Panc1 (cell line): ENCODE results near the gene CLDN3. TPM values are rescaled to one million over a fixed set of nuclear protein-coding genes. Genes with fewer than 3 reads are reported as not detected.
A peak's percentile ranks its signal among the peaks of the same experiment; 100 is the strongest.

Source experiments
- ATAC-seq: fragments of 200-7000 bp; cut with Tn5 transposase; 2 replicates; pipeline ENCODE4 v1.9.1; 2020; ENCODE audit warnings: mild to moderate bottlenecking, moderate library complexity
- BruUV-seq: library from RNA; stranded (reverse); fragments of 400-500 nt; replicated peaks from 2 replicates; lab custom pipeline; 2021; lab: Mats Ljungman, UMichigan
- CTCF ChIA-PET: fragments of 300-600 bp; sonication (Branson Sonifier 250); formaldehyde crosslinking; loops from one replicate; lab custom pipeline; 2022; ENCODE audit warnings: antibody characterized with exemption; lab: Charles Lee
- POLR2A ChIA-PET: fragments of 300-600 bp; sonication (Branson Sonifier 250); formaldehyde crosslinking; loops from one replicate; lab custom pipeline; 2022; ENCODE audit warnings: antibody characterized with exemption; lab: Charles Lee
- DNase-seq: peaks from one replicate; pipeline ENCODE4 v3.0.0-alpha.2; 2010; ENCODE audit warnings: low read depth, low spot score
- H3K27ac ChIP-seq: 2 replicates; pipeline ENCODE4 v1.5.1; 2011; ENCODE audit warnings: mild to moderate bottlenecking, low read length, inconsistent platforms
- H3K27me3 ChIP-seq: fragments of 200-500 bp; sonication (Bioruptor generic); 2 replicates; pipeline ENCODE4 v1.6.0; 2014; ENCODE audit warnings: low read length, inconsistent platforms; ENCODE audit not compliant: control insufficient read depth, insufficient read depth
- H3K36me3 ChIP-seq: fragments of 200-500 bp; sonication (Bioruptor generic); 2 replicates; pipeline ENCODE4 v1.5.1; 2014; ENCODE audit warnings: inconsistent platforms, mild to moderate bottlenecking, low read length, moderate library complexity; ENCODE audit not compliant: control insufficient read depth, insufficient read depth
- H3K4me1 ChIP-seq: 2 replicates; pipeline ENCODE4 v1.5.1; 2011; ENCODE audit warnings: inconsistent platforms, mild to moderate bottlenecking, low read length, moderate library complexity; ENCODE audit not compliant: control insufficient read depth, insufficient read depth
- H3K4me3 ChIP-seq, 2 experiments: 2 replicates each; pipeline ENCODE4 v1.5.1; 2011 to 2012; ENCODE audit warnings: low read depth in 2 of 2, low read length in 2 of 2, mild to moderate bottlenecking in 2 of 2, inconsistent platforms in 1 of 2, moderate library complexity in 1 of 2
- H3K9me3 ChIP-seq: fragments of 200-500 bp; sonication (Bioruptor generic); 2 replicates; pipeline ENCODE4 v1.5.1; 2014; ENCODE audit warnings: low read depth, mild to moderate bottlenecking, inconsistent platforms, low read length, moderate library complexity; ENCODE audit not compliant: control insufficient read depth, insufficient read depth
- POLR2AphosphoS5 ChIP-seq: IDR thresholded peaks from 2 replicates; pipeline ENCODE4 v1.6.1; 2012; ENCODE audit warnings: mild to moderate bottlenecking, low read depth, low read length, moderate library complexity
- SIN3A ChIP-seq: IDR thresholded peaks from 2 replicates; pipeline ENCODE4 v1.6.1; 2012; ENCODE audit warnings: low read depth, mild to moderate bottlenecking, low read length, moderate library complexity, borderline replicate concordance; ENCODE audit not compliant: insufficient read depth
- TCF7L2 ChIP-seq: IDR thresholded peaks from 2 replicates; pipeline ENCODE4 v1.6.1; 2011; ENCODE audit warnings: mild to moderate bottlenecking, low read depth, low read length, inconsistent platforms
- in situ Hi-C: cut with HindIII; loops from 2 replicates; pipeline ENCODE4 v1.10.0; 2016; ENCODE audit warnings: low sequenced_read_pairs, low pct_unique_long_range_greater_than_20kb
- intact Hi-C: fragments of 100-400 bp; cut with micrococcal nuclease; formaldehyde crosslinking; loops from one replicate; pipeline ENCODE4 v1.10.0; 2022; ENCODE audit not compliant: unreplicated experiment
- total RNA-seq: library from RNA; stranded (reverse); gene quantifications from one replicate; pipeline ENCODE4 v1.2.1, GENCODE V29; 2021; ENCODE audit not compliant: unreplicated experiment
- TF ChIP-seq, protein P1 (sequence below): fragments of 450-650 bp; IDR thresholded peaks from 2 replicates; pipeline ENCODE4 v1.5.1; 2017; ENCODE audit warnings: mild to moderate bottlenecking
- TF ChIP-seq, protein P2 (sequence below), 2 experiments: IDR thresholded peaks; 2 replicates each; pipeline ENCODE4 v1.6.1; 2011 to 2012; ENCODE audit warnings: low read depth in 2 of 2, control low read depth in 1 of 2, low read length in 1 of 2, mild to moderate bottlenecking in 1 of 2, moderate library complexity in 1 of 2; ENCODE audit not compliant: insufficient read depth in 1 of 2

The CLDN3 gene
- total RNA-seq, 1 experiment from 2014 or later = 16.8 TPM

DNA sequence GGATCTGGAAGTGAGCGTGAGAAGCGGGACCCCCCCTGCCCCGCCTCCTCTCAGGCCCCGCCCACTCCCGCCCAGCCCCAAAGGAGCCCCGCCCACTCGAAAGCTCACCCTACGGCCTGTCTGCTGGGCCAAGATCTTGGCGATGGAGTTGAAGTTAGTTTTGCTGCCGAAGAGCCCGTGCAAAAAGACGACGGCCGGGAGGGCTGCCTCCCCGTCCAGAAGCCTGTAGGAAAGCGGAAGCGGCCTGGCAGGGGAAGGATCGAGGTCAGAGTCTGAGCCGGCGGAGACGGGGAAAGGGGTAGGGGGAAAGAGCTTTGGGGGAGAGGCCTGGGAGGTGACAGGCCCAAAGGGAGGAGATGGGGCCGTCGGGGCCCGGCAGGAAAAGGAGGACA lies 31.9 kb downstream of the CLDN3 start:
- intact Hi-C loops = no loop called here
- no TSS peak for BruUV-seq
- no peak for DNase-seq

DNA sequence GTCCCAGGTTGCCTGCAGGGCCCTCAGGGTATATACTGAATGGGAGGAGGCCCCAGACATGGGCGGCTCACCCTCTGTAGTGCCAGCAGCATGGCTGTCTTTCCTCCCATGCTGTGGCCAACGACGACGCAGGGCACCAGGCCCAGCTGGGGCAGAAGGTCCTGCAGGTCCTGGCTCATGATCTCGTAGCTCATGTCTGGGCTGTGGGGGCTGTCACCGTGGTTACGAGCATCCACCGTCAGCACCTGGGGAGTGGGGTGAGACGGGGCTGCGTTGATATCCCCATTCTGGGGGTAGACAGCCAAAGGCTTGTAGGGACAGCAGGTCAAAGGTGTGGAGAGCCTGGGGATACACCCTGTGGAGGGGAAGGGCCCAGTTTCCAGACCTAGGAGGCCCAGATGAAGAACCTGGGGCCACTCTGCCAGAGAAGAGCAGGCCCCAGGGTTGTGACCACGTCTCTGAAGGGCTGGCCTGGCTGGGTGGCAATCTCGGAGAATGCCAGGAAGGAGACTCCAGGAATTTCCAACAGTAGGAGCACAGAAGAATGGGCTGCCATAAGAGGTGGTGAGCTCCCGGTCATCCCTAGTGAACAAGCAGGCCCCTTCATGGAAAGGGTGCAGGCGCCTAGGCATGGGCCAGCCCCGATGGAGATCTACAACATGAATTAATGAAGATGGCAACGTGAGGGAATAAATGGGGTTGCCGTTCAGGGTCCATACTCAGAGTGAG lies 32.4 kb downstream of the CLDN3 start:
- ChIA-PET POLR2A (interaction anchor here (0.5 to 1.6 kb wide), 4 partner anchors 95 to 662 kb away, joined by 3 to 13 read pairs (median 6); no protein-coding TSS in a partner anchor), CTCF (no interaction called here)
- intact Hi-C loops = no loop called here
- H3K4me3 ChIP-seq = peak overlapping the region; percentile 78 to 93
- no TSS peak for BruUV-seq
- H3K4me1 ChIP-seq = peaks cover 53% of the 10 kb centered on the region
- peaks cover 5% of the 10 kb centered on the region; the same call in 1 of the 2 replicates for H3K36me3 ChIP-seq
- no peaks in the 10 kb centered on the region for H3K27me3 ChIP-seq
- DNase-seq (no peak), ATAC-seq (no peak)
- H3K9me3 ChIP-seq = no peaks in the 10 kb centered on the region
- TF ChIP-seq POLR2AphosphoS5 = no peak; the same call in 1 of the 2 replicates
- TF ChIP-seq, protein P1, sequence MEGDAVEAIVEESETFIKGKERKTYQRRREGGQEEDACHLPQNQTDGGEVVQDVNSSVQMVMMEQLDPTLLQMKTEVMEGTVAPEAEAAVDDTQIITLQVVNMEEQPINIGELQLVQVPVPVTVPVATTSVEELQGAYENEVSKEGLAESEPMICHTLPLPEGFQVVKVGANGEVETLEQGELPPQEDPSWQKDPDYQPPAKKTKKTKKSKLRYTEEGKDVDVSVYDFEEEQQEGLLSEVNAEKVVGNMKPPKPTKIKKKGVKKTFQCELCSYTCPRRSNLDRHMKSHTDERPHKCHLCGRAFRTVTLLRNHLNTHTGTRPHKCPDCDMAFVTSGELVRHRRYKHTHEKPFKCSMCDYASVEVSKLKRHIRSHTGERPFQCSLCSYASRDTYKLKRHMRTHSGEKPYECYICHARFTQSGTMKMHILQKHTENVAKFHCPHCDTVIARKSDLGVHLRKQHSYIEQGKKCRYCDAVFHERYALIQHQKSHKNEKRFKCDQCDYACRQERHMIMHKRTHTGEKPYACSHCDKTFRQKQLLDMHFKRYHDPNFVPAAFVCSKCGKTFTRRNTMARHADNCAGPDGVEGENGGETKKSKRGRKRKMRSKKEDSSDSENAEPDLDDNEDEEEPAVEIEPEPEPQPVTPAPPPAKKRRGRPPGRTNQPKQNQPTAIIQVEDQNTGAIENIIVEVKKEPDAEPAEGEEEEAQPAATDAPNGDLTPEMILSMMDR = no peak
- TF ChIP-seq, protein P2, sequence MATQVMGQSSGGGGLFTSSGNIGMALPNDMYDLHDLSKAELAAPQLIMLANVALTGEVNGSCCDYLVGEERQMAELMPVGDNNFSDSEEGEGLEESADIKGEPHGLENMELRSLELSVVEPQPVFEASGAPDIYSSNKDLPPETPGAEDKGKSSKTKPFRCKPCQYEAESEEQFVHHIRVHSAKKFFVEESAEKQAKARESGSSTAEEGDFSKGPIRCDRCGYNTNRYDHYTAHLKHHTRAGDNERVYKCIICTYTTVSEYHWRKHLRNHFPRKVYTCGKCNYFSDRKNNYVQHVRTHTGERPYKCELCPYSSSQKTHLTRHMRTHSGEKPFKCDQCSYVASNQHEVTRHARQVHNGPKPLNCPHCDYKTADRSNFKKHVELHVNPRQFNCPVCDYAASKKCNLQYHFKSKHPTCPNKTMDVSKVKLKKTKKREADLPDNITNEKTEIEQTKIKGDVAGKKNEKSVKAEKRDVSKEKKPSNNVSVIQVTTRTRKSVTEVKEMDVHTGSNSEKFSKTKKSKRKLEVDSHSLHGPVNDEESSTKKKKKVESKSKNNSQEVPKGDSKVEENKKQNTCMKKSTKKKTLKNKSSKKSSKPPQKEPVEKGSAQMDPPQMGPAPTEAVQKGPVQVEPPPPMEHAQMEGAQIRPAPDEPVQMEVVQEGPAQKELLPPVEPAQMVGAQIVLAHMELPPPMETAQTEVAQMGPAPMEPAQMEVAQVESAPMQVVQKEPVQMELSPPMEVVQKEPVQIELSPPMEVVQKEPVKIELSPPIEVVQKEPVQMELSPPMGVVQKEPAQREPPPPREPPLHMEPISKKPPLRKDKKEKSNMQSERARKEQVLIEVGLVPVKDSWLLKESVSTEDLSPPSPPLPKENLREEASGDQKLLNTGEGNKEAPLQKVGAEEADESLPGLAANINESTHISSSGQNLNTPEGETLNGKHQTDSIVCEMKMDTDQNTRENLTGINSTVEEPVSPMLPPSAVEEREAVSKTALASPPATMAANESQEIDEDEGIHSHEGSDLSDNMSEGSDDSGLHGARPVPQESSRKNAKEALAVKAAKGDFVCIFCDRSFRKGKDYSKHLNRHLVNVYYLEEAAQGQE (IDR thresholded peaks at IDR 0.05; ENCODE audit: insufficient read depth in 1 of 2, low read depth in 2 of 2, low read length in 1 of 2) = no peak
- TF ChIP-seq SIN3A = no peak
- no peak for TF ChIP-seq TCF7L2
- in situ Hi-C loops = no loop called here
- peak overlapping the region; percentile 93 for H3K27ac ChIP-seq

More for the DNA sequence above, 31.9 kb downstream of the CLDN3 start:
- ChIA-PET CTCF (interaction anchor here (0.5 to 0.6 kb wide), 3 partner anchors 57 to 558 kb away, joined by 3 to 4 read pairs (median 4); no protein-coding TSS in a partner anchor), POLR2A (interaction anchor here (0.5 to 1.6 kb wide), 8 partner anchors 24 to 455 kb away, joined by 3 to 13 read pairs (median 6); no protein-coding TSS in a partner anchor)
- H3K4me1 ChIP-seq = peaks cover 59% of the 10 kb centered on the region
- peak overlapping the region; percentile 78 to 93 for H3K4me3 ChIP-seq
- H3K36me3 ChIP-seq = peaks cover 5% of the 10 kb centered on the region; the same call in 1 of the 2 replicates
- no peaks in the 10 kb centered on the region for H3K27me3 ChIP-seq
- H3K27ac ChIP-seq = peak overlapping the region; percentile 93
- H3K9me3 ChIP-seq = no peaks in the 10 kb centered on the region
- in situ Hi-C loops = no loop called here
- ATAC-seq = peak; percentile 40
- TF ChIP-seq TCF7L2 (no peak), SIN3A (no peak), POLR2AphosphoS5 (no peak)
- TF ChIP-seq, protein P2 (IDR thresholded peaks at IDR 0.05; ENCODE audit: insufficient read depth in 1 of 2, low read depth in 2 of 2, low read length in 1 of 2) = no peak
- TF ChIP-seq, protein P1 = no peak
